ENCODE results near the gene VPS13D. TPM values are rescaled to one million over a fixed set of nuclear protein-coding genes. Genes with fewer than 3 reads are reported as not detected.

Gene VPS13D
- total RNA-seq, 4 donors from 2014 or later, result 33.2 to 115 (median 56.5) TPM

DNA sequence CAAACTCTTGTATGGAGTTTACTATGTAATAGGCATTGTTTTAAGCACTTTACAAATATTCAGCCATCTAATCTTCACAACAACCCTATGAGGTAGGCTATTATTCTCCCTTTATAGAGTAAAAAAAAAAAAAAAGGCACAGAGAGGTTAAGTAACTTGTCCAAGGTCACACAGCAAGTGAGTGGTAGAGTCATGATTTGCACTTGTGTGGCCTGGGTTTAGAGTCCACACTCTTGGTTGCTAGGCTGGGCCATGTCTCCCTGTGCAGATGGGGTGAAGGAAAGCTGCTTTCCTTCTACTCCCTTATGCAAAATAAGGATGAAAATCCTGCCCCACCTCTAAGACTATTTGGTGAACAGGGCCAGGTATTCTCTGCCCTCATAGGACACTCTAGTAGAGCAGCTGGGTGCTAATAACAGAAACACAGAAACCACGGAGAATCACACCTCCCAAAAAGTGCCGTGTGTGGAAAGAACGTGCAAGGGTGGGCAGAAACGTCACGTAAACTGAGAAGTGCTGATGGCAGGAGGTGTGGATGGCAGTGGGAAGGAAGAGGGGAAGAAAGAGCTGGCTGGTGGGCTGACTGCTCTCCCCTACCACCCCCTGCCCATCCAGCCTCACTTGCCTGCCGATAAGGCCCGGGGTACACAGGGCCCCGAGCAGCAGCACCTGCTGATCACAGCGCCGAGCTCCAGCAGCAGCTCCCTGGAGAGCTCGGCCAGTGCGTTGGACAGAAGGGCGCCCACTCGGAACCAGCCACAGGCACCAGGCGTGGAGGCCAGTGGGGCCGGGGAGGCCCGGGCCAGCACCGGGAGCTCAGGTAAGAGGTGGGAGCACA lies 28.3 kb upstream of the VPS13D start:
- intact Hi-C loops (cut with DNase I; ENCODE audit: low total_unique reads), result no loop called here
- no peak for DNase-seq
- Histone ChIP-seq H3K4me1 (no peaks in the 10 kb centered on the region), H3K27ac (no peak overlapping the region), H3K4me3 (no peak overlapping the region), H3K36me3 (no peaks in the 10 kb centered on the region), H3K9me3 (no peaks in the 10 kb centered on the region), H3K27me3 (no peaks in the 10 kb centered on the region)
- TF ChIP-seq, protein P1, sequence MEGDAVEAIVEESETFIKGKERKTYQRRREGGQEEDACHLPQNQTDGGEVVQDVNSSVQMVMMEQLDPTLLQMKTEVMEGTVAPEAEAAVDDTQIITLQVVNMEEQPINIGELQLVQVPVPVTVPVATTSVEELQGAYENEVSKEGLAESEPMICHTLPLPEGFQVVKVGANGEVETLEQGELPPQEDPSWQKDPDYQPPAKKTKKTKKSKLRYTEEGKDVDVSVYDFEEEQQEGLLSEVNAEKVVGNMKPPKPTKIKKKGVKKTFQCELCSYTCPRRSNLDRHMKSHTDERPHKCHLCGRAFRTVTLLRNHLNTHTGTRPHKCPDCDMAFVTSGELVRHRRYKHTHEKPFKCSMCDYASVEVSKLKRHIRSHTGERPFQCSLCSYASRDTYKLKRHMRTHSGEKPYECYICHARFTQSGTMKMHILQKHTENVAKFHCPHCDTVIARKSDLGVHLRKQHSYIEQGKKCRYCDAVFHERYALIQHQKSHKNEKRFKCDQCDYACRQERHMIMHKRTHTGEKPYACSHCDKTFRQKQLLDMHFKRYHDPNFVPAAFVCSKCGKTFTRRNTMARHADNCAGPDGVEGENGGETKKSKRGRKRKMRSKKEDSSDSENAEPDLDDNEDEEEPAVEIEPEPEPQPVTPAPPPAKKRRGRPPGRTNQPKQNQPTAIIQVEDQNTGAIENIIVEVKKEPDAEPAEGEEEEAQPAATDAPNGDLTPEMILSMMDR (IDR thresholded peaks at IDR 0.05), result no peak
- TF ChIP-seq POLR2A (IDR thresholded peaks at IDR 0.05), result no peak

DNA sequence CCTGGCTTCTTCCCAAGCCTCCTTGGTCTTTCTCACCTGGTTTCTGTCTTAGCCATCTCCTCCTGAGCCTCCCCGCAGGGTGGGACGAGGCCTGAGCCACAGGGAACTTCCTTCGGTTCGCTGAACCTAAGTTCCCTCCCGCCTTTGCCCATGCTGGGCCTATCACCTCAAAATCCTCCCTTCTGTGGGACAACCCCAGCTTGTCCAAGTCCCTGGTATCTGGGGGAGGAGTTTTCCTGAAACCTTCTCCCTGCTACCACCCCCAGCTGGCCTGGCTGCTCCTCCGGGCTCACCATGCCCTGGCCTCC lies 27.7 kb upstream of the VPS13D start:
- TF ChIP-seq POLR2A (IDR thresholded peaks at IDR 0.05), result no peak
- TF ChIP-seq, protein P1 (IDR thresholded peaks at IDR 0.05), result no peak
- intact Hi-C loops (cut with DNase I; ENCODE audit: low total_unique reads), result no loop called here
- H3K4me3 ChIP-seq, result no peak overlapping the region
- H3K36me3 ChIP-seq, result no peaks in the 10 kb centered on the region
- no peaks in the 10 kb centered on the region for H3K9me3 ChIP-seq
- no peaks in the 10 kb centered on the region for H3K4me1 ChIP-seq
- H3K27ac ChIP-seq, result no peak overlapping the region
- H3K27me3 ChIP-seq, result no peaks in the 10 kb centered on the region
- no peak for DNase-seq

DNA sequence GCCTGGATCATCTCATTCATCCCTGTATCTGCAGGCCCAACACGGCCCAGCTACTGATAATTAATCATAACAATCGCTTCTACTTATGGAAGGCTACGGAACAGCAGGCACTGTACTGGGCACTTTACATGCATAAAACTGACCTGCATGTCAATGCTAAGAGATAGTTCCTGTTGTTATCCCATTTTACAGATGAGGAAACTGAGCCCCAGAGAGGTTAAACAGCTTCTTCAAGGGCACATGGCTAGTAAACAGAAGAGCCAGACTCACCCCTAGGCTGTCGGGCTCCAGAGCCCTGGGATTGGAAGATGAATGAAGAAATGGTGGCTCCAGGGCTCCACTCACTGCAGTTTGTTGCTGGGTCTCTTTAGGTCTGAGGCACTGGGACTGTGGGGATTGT lies 27.3 kb upstream of the VPS13D start:
- no peaks in the 10 kb centered on the region for H3K36me3 ChIP-seq
- intact Hi-C loops (cut with DNase I; ENCODE audit: low total_unique reads), result no loop called here
- no peak for DNase-seq
- no peak overlapping the region for H3K27ac ChIP-seq
- no peaks in the 10 kb centered on the region for H3K4me1 ChIP-seq
- no peaks in the 10 kb centered on the region for H3K27me3 ChIP-seq
- no peaks in the 10 kb centered on the region for H3K9me3 ChIP-seq
- H3K4me3 ChIP-seq, result no peak overlapping the region
- TF ChIP-seq, protein P1 (IDR thresholded peaks at IDR 0.05), result no peak
- TF ChIP-seq POLR2A (IDR thresholded peaks at IDR 0.05), result no peak

DNA sequence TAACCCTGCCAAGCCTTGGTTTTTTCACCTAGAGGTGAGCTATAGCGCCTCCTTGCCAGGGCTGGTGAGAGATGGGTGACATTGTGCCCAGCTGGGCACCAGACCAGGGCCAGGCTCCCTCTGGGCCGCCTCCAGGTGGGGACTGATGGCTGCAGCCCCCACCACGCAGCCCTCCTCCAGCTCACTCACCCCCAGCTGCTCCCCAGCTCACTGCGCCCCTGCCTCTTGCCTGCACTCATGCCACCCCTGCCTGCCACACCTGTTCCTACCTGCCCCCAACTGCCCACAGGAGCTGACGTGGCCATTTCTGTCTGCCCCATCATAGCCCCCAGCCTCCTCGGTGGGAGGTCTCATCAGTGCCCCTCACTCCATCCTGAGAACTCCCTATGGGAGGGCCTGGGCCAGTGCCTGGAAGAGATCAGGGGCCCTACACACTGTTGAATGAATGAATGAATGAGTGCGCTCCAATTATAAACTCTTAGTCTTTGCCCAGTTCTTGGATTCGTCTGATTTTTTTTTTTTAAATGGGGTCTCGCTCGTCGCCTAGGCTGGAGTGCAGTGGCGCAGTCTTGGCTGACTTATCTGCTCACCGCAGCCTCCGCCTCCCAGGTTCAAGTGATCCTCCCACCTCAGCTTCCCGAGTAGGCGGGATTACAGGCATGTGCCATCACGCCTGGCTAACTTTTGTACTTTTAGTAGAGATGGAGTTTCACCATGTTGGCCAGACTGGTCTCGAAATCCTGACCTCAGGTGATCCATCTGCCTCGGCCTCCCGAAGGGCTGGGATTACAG lies 26.4 kb upstream of the VPS13D start:
- intact Hi-C loops (cut with DNase I; ENCODE audit: low total_unique reads), result no loop called here
- no peaks in the 10 kb centered on the region for H3K27me3 ChIP-seq
- H3K36me3 ChIP-seq, result no peaks in the 10 kb centered on the region
- H3K4me3 ChIP-seq, result no peak overlapping the region
- no peaks in the 10 kb centered on the region for H3K9me3 ChIP-seq
- DNase-seq, result no peak
- no peaks in the 10 kb centered on the region for H3K4me1 ChIP-seq
- no peak overlapping the region for H3K27ac ChIP-seq
- no peak for TF ChIP-seq POLR2A (IDR thresholded peaks at IDR 0.05)
- TF ChIP-seq, protein P1 (IDR thresholded peaks at IDR 0.05), result no peak

DNA sequence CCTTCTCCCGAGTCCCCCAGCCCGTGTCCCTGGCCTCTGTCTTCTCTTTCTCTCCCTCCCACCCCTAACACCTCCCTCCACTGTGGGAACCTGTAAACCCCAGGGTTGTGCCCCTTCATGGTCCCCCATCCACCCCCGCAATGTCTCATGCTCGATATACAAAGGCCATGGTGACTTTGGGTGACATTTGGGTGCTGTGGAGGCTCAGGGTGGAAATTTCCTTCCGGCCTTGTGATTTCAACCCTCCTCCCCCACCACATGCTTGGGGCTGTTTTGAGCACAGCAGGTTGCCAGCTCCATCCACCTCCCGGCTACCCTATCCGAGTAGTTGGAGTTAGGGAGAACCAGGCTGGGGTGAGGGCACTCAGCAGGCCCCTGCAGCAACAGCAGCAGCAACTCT lies 25.7 kb upstream of the VPS13D start:
- TF ChIP-seq POLR2A (IDR thresholded peaks at IDR 0.05), result no peak
- TF ChIP-seq, protein P1 (IDR thresholded peaks at IDR 0.05), result no peak
- H3K27me3 ChIP-seq, result no peaks in the 10 kb centered on the region
- intact Hi-C loops (cut with DNase I; ENCODE audit: low total_unique reads), result no loop called here
- H3K4me3 ChIP-seq, result no peak overlapping the region
- DNase-seq, result no peak
- no peaks in the 10 kb centered on the region for H3K9me3 ChIP-seq
- no peak overlapping the region for H3K27ac ChIP-seq
- H3K4me1 ChIP-seq, result no peaks in the 10 kb centered on the region
- H3K36me3 ChIP-seq, result no peaks in the 10 kb centered on the region

Data from uterus (tissue), 4 donors.